GM18526 (cell line): ENCODE measurements around the gene KAZN.

Source experiments
- POLR2A ChIP-seq: IDR thresholded peaks from 3 replicates; pipeline ENCODE4 v1.6.1; 2011; ENCODE audit not compliant: insufficient read length; ENCODE audit errors: extremely low read depth

Gene KAZN

DNA sequence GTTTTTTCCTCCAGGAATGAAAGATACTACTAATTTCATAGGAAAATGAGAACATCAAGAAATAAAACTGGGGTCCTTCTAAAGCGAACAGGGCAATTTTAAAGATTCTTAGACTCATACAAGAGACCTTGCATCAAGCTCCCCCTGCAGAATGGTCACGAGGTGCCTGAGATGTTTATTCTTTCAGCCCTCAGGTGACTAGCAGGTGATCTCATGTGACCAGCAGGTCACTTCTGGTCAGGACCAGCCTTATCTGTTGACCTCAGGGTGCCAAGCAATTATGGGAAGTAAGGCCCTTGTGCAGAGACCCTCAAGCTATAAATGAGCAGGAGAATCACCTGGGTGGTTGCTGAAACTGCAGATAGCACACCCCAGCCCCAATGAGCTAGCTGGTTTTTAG lies 534.5 kb downstream of the KAZN start:
- TF ChIP-seq POLR2A, result no peak

DNA sequence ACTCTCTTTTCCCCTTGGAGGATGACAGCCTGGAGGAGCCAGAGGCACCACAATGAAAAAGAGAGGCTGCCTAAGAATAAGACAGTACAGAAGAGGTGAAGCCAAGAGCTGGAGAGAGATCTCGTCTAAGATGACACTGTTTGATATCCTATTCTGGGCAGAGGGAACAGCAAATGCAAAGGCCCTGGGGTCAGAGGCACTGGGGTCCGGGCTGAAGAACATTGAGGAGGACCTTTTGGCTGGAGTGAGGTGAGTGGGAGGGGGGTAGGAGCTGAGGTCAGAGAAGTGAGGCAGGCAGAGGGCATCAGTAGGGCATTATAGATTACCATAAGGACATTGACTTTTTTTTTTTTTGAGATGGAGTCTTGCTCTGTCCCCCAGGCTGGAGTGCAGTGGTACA lies 535.8 kb downstream of the KAZN start:
- no peak for TF ChIP-seq POLR2A

DNA sequence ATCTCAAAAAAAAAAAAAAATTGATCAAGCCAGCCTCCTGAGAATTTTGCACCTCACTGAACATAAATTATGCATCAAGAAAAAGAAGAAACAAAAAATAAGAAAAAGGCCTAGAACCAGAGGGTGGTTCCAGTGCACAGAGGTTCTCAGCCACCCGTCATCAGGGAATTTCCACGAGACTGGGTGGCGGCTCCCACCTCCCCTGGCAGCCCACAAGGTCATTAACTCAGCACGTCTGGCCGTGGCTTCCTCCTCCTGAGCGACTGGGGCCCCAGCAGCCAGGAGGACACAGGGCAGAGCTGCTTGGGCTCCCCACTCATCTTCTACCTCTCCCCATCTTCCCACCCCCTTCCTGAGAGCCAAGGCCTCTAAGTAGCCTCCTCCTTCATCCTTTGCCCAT lies 539.3 kb downstream of the KAZN start:
- TF ChIP-seq POLR2A, result no peak

DNA sequence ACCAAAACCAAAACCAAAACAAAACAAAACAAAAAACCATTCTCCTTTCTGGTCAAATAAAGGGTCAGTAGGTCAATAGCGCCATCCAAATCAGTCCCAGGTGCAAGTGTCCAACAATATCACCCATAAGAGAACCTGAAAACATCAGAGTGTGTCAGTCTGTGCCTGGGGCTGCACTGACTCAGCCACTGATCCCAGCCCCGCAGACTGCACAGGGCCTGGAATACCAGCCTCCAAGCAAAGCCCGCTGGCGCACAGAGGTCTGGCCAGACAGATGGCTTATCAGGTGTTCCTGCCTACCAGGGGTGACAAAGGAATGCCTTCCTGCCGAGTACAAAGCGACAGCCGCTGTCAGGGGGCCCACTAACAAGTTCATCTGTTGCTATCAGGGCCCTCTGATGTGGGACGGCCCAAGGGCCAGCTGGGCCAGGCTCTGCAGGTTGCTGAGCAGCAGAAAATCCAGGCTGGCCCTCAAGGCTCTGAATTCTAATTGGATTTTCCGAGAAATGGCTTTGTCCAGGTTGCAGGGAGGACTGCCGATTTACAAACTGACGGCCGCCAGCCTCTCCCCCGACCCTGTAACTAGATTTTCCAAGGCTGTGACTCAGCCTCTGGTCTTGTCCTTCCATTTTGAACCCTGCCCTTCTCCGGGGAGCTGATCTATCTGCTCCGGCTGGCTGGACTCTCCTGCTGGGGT lies 541.3 kb downstream of the KAZN start:
- TF ChIP-seq POLR2A, result no peak

DNA sequence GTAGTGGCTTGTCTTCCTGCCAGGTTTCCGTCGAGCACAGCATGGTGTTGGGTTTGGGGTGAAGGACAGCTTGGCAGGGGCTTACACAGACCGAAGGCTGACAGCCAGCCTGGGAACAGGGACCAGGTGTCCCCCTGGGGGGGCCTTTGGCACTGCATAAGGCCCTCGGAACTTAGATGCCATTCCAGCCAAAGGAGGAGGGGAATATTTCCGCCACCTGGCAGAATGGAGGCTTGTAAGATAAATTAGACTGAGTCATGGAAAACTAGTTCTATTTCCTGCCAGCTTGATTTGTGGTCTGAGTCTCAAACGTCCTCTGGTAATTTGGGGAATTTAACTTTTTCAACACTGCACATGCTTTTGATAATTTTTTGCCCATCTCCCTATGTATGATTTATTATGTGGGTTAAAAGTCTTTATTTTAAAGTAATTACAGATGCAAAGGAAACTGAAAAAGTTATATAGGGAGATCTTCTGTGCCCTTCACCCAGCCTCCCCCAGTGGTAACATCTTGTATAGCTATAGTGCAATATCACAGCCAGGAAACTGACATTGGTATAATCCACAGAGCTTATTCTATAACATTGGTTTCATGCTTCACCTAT lies 543.6 kb downstream of the KAZN start:
- no peak for TF ChIP-seq POLR2A

DNA sequence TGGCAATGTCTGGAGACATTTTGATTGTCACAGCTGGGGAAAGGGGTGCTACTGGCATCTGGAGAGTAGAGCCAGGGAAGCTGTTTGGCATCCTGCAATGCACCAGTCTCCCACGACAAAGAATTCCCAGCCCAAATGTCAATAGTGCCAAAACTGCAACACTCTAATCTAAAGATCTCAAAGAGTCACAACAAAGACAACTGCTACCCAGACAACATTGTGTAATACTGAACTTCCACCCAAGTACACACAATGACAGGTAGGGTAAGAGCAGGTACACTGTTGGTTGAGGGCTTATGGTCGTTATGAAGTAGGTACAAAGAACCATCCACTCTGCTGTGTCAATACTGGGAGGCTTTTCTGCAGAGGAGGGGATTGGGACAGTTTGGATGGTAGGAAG lies 546.8 kb downstream of the KAZN start:
- no peak for TF ChIP-seq POLR2A

DNA sequence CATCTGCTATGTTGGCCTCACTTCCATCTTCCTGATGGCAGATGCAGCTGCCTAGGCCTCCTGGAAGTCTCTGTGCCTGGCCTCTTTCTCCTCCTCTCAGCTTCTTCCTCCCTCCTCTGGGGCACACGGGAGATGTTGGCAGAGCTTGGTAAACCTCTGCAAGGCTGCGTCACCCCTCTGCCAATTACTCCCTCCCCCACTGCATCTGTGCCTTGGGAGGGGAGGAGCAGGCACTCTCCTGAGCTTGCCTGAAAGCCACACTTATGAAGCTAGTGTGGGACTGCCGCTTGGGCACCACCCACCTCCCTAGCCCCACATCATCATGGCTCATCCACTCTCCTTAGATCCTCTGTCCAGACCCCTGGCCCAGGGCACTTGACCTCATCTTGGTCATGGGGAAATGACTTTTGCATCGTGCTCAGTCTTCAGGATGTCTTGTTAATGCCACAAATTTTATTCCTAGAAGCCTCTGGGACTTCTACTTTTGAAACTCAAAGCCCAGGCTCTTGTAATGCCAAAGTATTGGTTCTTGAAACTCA lies 547.7 kb downstream of the KAZN start:
- no peak for TF ChIP-seq POLR2A

DNA sequence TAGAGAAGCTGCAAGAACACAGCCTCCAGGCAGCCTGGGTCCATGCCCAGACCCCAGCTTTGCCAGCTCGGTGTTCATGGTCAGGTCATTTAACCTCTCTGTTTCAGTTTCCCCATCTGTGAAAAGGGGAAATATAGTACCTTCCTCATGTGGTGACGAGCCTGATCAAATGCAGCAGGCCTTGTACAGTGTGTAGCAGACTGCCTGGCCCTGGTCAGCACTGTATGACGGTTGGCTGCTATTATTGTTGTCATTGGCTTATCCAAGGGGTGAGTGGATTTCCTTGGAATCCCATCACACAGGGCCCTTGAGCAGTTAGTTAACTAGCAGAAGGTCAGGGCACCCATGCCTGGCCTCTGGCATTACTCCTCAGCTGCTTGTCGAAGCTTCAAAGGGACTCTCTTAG lies 548.5 kb downstream of the KAZN start:
- TF ChIP-seq POLR2A, result no peak

DNA sequence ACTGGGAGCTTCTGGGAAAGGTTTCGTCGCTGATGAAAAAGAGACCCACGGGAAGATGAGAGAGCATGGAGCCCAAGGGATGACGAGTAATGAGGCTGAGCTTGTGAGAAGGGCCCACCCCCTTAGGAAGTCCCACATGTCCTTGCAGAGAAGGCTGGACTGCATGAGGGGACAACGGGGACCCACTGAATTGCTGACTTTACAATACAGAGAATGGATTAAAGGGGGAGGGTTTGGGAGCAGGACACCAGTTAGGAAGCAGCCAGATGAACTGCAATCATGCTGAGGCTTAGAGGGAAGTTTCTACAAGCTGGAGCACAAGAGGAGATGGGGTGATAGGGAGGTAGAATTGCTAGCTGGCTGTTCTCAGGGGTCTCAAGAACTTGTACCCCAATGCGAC lies 549.5 kb downstream of the KAZN start:
- TF ChIP-seq POLR2A, result no peak

DNA sequence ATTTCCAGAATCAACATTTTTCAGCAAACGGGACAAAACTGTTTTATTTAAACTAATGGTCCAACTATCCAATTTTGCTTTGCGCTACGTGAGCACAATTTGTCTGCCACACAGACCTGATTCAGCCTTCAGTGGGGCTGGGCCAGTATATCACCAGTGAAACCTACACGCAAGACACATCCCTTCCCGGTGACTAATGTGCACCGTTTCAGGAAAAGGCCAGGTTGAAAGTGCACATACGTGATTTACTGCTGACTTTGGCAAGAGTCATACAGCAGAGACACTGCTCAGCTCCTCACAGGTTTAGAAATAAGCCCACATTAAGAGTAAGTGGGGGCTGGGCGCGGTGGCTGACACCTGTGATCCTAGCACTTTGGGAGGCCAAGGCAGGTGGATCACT lies 550.0 kb downstream of the KAZN start:
- TF ChIP-seq POLR2A, result no peak

DNA sequence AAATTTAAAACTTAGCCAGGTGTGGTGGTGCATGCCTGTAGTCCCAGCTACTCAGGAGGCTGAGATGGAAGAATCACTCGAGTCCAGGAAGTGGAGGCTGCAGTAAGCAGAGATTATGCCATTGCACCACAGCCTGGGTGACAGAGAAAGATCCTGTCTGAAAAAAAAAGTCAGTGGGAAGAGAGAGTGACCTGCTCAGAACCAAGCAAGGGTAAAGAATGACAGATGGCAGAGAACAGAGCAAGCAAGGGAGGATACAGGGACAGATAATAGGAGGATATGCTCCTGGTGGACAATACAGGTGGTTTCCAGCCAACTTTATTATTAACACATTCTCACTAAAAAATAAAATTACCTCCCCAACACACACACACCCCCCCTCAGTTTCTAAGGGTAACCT lies 550.5 kb downstream of the KAZN start:
- no peak for TF ChIP-seq POLR2A

DNA sequence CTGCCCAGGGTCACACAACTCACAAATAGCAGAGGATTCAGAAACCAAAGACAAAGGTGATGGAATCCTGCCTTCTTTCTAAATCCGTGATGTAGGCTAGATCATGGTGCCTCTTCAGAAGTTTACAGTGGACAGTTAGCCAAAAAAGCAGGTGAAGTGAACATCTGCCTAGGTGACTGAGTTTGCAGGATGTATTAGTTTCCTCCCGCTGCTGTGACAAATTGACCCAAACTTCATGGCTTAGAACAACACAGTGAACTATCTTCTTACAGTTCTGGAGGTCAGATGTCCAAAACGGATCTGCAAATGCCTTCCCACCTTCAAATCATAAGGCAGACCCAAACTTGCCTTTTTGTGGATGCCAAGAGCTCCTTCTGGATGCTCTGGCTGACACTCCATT lies 551.9 kb downstream of the KAZN start:
- no peak for TF ChIP-seq POLR2A

DNA sequence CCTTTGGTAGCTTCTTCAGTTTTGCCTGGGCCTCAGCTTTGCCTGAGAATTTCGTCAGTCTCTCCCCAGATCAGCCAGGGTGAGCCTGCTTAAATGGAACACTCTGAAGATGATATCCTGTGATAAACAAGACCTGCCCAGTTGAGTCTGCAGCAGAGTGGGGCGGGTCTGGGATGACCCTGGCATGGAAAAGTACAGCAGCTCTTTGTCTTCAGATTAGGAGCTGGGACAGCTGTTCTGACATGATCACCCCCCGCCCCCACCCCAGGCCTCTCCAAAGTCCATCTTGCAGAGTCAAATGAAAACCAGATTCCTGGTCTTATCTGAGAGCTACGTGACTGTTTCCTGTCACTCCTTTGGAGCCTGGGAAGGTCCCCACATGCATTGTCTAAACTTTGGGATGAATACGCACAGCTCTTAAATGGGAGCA lies 552.9 kb downstream of the KAZN start:
- TF ChIP-seq POLR2A, result no peak

DNA sequence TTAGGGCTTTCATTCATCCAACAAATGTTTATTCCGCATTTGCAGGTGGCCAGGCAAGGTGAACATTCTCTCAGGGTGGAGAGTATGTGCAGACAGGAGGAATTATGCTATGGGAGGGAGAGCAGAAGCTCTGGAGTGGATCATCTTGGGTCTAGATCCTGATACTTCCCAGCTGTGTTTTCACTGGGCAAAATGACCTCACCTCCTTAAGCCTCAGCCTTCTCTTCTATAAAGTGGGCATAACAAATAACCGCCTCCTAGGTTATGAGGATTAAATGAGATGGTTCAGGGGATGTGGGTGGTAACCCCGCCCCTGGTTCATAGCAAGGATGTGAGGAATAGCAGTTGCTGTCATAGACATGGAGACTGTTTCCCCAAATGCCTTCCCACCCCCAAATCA lies 553.4 kb downstream of the KAZN start:
- no peak for TF ChIP-seq POLR2A

DNA sequence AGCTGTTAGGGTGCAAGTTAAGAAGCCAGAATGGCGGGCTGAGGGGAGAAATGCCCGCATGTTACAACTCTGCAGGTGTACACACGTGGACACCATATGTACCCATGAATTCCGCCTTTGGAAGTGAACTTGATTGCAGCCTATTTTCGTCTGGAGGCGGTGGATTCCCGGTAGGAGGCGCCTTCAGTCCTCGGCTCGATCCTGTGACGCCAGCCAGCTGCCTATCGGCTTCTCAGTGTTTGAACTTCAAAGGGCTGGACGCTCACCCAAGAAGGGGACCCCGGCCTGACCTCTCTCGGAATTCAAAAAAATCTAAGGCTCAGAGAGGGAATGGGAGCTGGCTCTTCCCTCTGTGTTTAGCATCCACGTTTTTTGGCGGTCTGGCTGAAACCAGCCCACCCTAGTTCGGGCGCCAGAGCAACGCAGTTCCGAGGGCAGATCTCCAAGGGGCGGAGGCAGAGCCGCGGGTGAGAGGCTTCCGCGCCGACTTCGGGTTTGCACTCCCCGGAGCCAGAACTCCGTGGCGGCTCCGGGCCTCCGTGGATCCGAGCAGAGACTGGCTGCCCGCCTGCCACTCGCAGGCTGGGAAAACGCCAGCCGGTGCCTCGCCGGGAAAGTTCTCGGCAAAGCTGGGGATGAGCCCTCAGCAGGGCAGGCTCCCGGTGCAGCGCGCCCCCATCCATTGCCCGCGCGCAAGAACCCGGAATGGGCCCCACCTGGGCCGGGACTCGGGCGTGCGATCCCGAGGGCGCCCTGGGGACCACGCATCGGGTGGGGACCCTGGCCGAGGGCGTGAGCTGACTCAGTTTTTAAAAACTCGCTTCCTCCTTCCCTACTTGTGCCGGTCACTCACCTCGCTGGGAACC lies 554.1 kb downstream of the KAZN start:
- no peak for TF ChIP-seq POLR2A
